ENCODE measurements around the gene FAM98C.

DNA sequence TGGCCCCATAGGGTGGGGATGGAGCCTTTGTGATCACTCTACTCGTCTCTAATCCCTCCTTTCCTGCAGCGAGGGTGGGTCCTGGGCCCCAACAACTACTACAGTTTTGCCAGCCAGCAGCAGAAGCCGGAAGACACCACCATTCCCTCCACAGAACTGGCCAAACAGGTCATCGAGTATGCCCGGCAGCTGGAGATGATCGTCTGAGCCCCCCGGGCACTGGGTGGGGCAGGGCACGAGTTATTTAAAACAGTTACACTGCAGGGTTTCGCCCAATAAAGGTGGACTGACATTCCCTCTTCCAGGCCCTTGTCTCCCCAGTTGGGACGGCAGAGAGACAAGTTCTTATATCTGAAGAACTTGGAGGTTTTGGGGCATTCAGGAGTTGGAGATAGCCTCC, 19.7 kb upstream of the FAM98C start:
- TF ChIP-seq, protein P1, sequence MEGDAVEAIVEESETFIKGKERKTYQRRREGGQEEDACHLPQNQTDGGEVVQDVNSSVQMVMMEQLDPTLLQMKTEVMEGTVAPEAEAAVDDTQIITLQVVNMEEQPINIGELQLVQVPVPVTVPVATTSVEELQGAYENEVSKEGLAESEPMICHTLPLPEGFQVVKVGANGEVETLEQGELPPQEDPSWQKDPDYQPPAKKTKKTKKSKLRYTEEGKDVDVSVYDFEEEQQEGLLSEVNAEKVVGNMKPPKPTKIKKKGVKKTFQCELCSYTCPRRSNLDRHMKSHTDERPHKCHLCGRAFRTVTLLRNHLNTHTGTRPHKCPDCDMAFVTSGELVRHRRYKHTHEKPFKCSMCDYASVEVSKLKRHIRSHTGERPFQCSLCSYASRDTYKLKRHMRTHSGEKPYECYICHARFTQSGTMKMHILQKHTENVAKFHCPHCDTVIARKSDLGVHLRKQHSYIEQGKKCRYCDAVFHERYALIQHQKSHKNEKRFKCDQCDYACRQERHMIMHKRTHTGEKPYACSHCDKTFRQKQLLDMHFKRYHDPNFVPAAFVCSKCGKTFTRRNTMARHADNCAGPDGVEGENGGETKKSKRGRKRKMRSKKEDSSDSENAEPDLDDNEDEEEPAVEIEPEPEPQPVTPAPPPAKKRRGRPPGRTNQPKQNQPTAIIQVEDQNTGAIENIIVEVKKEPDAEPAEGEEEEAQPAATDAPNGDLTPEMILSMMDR (IDR thresholded peaks at IDR 0.05) = no peak
- TF ChIP-seq POLR2A (IDR thresholded peaks at IDR 0.05) = no peak
